WI38 (cell line): Measurements from ENCODE around the gene CCNL2.

Experiments
- H3K4me3 ChIP-seq: 2 replicates; pipeline ENCODE4 v1.5.1; 2011; ENCODE audit warnings: low read depth, mild to moderate bottlenecking, control low read depth, low read length
- TF ChIP-seq, protein P1 (sequence below): IDR thresholded peaks from 2 replicates; pipeline ENCODE4 v1.5.1; 2012; ENCODE audit warnings: low read depth, mild to moderate bottlenecking, control low read depth, low read length

The CCNL2 gene

DNA sequence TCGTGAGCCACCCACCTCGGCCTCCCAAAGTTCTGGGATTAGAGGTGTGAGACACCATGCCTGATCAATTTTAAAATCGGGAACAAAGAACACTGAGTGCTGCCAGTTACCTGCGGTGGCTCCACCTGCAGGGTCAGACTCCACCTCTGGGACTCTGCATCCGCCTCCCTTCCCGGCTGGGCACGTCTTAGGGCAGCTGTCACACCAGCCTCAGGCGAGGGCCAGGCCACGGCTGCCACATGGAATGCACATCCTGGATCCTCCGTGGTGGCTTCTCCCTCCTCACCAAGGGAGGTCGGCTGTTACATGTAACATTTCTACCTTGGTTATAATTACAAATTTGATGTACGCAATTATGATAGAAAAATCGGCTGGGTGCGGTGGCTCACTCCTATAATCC is 34.9 kb downstream of the CCNL2 start:
- TF ChIP-seq, protein P1, sequence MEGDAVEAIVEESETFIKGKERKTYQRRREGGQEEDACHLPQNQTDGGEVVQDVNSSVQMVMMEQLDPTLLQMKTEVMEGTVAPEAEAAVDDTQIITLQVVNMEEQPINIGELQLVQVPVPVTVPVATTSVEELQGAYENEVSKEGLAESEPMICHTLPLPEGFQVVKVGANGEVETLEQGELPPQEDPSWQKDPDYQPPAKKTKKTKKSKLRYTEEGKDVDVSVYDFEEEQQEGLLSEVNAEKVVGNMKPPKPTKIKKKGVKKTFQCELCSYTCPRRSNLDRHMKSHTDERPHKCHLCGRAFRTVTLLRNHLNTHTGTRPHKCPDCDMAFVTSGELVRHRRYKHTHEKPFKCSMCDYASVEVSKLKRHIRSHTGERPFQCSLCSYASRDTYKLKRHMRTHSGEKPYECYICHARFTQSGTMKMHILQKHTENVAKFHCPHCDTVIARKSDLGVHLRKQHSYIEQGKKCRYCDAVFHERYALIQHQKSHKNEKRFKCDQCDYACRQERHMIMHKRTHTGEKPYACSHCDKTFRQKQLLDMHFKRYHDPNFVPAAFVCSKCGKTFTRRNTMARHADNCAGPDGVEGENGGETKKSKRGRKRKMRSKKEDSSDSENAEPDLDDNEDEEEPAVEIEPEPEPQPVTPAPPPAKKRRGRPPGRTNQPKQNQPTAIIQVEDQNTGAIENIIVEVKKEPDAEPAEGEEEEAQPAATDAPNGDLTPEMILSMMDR = no peak
- no peak overlapping the region for H3K4me3 ChIP-seq

DNA sequence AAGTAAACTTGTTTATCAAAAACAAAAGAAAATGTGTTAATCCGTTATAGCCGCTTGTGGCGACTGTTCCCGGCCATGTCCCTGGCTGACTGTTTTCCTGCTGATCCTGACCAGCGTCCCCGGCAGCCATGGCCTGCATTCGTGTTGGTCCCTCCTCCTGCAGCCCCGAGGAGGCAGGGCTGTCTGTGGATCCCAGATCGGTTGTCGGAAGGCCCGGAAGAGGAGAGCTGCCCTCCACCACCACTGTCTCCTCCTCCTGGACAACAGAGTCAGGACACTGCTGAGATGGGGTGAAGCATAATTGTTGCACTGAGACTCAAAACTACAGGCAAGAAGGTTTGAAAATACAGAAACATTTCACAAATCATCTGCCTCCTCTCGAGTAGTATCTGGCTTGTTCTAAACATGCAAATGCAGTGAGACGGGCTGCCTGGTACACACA is 37.1 kb downstream of the CCNL2 start:
- H3K4me3 ChIP-seq = no peak overlapping the region
- TF ChIP-seq, protein P1 = no peak

DNA sequence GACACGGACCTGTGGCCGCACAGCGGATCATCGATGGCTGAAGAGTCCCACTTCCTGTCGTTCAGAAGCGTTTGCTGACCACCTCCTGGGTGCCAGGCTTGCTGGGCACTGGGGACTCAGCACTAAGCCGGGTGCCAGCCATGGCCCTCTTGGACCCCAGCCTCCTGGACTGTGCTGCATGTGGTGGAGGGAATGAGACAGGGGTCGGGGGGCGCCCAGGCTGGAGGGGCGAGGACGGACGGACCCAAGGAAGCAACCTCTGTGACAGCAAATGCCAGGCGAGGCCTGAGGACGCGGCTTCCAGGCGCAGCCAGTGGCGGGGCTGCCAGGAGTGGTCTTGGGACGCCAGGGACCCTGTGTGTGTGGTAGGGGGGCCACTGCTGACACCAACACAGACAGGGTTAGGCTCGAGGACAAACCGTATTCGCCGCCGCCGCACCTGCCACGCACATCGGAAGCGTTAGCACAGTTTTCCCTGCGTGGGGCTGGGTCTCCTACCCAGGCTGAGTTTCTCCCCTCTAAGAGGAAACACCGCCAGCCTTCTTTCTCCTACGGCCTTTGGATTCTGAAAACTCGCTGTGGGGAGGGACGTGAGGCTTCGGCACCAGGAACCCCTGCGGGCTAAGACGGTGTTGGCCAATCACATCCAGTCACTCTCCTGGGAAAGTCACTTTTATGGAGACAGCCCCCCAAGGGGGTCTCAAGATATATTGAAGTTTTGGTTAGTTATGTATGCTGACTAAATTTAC is 37.7 kb downstream of the CCNL2 start:
- H3K4me3 ChIP-seq = no peak overlapping the region
- TF ChIP-seq, protein P1 = no peak

DNA sequence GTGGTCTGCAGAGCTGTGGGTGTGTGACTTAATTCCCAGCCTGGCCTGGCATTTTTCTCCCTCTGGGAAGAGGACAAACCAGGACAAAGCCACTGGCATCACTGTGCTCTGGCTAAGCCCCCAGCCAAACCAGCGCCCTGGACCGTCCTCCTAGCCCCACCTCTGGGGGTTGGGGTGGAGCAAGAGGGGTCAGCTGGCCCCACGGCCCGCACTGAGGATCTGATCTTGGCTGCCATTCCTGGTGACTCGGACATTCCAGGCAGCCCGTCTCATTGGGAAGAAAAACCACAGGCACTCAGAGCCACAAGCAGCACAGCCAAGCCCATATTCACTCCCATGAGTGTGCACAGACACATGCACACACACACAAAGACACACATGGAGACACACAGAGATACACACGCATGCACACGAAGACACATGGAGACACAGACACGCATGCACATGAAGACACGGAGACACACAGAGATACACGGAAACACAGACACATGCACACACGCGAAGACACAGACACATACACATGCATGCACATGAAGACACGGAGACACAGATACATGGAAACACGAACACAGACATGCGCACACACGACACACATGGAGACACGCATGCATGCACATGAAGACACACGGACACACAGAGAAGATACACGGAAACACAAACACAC is 38.5 kb downstream of the CCNL2 start:
- no peak overlapping the region for H3K4me3 ChIP-seq
- TF ChIP-seq, protein P1 = no peak

DNA sequence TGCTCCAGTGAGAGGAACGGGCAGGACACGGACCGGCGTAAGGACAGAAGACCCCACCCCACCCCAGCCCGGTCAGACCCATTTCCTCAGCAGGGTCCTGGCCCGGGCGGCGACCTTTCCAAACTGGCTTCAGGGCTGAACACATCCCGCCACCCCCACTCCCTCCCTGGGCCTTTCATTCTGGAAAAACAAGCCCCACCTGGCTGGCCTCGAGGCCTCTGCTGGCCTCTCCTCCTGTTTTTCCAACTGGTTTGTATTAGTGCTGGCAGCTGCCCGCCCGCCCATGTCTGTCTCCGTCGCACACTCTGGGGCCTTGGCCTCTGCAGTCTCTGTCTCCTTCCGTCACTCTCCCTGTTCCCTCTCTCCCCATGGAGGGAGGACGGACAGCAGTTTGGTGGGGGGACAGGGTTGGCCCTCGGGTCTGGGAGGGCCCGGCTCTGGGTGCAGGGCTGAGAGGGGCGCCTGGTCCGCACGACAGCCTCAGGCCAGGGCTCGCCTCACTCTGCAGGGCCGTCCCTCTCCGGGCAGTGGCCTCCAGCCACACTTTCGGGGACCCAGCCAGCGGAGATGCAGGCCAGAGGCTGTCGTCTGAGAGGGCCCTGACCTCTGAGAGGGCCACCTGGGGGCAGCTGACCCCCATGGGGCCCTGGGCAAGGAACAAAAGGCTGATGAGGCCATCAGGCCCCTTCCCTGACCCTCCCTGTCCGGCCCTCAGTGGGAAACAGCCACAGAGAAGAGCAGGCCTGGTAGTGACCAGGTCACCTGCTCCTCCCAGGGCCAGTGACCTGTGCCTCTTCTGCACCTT is 39.3 kb downstream of the CCNL2 start:
- TF ChIP-seq, protein P1 = no peak

DNA sequence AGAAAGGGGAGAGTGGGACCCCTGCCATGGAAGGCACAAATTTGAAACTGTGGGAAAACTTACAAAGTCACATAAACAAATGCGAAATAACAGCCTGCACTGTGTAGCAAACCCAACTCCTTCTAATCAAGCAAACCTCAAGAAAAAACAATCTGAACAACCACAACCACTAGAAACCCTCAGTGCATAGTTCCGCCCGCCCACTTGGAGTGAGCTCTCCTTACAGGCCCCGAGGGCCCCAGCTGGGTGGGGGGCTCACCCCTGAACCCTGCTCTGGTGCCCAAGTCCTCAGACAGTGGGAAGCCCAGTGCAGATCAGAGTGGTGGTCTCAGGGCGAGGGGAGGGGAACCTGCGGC is 39.8 kb downstream of the CCNL2 start:
- TF ChIP-seq, protein P1 = no peak
- H3K4me3 ChIP-seq = peak overlapping the region; percentile 96

More for the DNA sequence above, 39.3 kb downstream of the CCNL2 start:
- no peak overlapping the region for H3K4me3 ChIP-seq
